ENCODE results near the gene AUTS2.

The AUTS2 gene

DNA sequence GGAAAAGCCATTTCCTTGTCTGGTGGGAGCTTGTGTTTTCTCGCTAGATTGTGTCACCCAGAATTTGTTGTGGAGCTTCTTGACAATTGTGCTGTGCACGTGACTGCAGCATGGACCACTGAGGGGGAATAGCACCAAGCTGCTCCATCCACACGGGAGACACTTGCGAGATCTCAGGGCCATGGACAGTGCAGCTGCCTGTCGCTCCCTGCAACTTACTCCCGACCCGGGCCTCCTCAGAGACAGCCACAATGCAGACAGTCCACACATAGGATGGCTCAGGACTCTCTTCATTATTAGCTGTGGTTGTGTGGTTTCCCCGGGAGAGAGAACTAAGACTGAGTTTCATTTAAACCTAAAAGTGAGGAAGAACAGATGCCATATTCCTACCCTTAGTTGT, 860.5 kb downstream of the AUTS2 start:
- no peak for DNase-seq (ENCODE audit: low read depth in 2 of 2)

DNA sequence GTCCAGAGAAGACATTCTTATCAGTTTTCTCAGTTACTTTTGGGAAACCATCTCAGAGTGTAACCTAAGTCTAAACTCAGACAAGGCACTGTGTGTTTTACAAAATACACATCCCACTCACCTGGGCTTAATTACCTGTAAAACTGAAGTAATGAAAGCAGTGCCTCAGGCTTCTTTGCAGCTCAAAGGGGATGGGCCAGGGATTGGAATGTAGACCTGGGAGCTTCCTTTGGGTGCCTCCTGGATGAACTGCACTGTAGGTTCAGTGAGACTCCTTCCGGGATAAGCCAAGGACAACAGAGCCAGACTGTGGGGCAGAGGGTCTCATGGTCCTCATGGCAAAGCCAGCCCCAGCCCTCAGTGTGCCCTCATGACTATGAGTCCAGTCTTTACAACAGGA, 861.3 kb downstream of the AUTS2 start:
- no peak for DNase-seq (ENCODE audit: low read depth in 2 of 2)

DNA sequence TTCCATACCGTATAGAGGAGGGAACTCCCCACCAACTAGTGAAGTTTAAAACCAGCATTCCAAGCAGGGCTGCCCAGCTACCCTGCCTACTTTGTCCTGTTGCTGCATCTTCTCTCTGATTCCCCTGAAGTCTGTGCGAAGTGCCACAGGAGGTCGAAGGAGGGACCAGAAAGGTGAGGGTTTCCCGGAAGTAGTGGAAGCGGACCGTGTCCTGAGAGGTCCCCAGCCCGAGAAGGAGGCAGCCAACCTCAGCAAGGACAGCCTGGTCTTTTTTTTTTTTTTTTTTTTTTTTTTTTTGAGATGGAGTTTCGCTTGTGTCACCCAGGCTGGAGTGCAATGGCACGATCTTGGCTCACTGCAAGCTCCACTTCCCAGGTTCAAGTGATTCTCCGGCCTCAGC, 861.8 kb downstream of the AUTS2 start:
- no peak for DNase-seq (ENCODE audit: low read depth in 2 of 2)

DNA sequence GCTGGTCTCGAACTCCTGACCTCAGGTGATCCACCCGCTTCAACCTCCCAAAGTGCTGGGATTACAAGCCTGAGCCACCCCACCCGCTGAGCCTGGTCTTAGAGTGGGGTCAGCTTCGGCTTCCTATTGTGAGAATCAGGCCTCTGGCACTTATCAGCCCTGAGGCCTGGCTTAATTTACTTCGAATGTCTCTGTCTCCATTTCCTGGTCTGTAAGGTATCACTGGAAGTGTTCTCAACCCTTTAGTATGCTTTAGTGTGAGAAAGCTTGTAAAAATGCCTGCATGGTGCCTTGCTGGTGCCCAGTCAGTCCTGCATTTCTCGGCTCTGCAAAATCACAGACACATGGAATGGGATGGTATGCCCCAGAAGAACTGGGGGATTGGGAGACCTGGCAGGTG, 862.3 kb downstream of the AUTS2 start:
- no peak for DNase-seq (ENCODE audit: low read depth in 2 of 2)

DNA sequence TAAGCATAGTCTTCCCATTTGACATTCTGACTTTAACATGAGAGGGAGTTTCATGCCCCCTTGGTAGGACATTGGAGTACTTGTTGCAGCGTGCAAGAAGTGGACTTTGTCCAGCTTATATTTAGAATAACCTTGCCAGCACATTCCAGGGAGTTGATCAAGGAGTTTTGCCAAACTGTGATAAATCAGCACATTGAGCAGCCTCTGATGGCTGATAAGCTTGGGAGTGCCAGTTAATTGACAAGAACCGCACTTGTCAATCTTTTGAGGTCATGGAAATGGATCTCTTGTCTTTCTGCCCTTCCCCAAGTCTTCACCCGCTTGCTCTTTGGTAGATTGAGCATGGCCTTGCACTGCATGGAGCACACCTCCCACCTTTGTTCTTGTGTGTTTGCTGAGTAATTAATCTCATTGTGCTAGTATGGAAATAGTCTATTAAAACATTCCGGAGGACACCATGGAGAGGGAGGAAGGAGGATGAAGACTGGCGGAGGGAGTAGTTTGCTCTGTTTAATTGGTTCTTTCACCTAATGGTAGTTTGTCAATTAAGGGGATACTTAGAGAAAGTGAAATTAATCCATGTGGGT, 865.2 kb downstream of the AUTS2 start:
- DNase-seq (ENCODE audit: low read depth in 2 of 2), result no peak

DNA sequence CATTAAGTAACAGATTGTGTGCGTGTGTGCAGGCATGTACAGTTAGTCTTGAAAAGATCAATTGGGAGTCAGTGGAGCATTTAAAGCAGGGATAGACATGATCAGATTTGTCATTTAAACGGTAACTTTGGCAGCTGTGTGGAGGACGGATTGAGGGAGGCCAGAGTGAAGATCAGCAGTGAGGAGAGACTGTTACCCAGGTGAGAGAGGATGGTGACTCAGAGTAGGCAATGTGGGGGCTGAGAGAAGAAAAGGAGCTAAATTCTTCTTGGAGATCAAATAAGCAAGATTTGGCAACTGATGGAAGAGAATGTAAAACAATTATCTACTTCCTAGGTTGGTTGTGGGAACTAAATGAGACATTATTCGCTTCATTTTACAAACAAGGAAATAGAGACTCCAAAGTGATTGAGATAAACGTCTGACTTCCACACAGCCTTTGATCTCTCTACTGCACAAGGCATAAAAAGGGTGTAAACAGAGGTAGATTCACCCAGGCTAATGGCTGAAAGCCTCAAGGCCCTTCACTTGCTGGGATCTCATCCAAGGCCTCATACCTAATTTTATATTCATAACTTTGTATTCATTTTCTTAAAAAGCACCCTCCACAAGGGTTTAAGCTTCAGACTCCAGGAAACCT, 868.6 kb downstream of the AUTS2 start:
- no peak for DNase-seq (ENCODE audit: low read depth in 2 of 2)

DNA sequence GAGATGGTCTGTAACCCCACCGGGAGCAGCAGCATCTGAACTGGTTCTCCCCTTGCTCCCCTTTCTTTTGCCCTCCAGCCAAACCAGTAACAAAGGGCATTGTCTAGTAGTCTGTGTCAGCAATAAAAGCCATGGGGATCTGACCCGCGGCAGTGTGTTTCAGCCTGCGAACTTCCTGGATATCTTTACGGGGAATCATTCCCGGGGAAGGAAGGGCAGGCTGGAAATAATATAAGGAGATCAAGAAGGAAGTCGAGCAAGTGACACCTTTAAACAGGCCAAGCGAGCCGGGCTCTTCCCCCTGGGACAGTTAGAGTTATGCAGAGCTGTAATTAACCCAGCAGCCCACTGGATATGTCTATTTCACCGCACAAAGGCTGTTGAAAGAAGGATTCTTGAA, 872.5 kb downstream of the AUTS2 start:
- no peak for DNase-seq (ENCODE audit: low read depth in 2 of 2)

DNA sequence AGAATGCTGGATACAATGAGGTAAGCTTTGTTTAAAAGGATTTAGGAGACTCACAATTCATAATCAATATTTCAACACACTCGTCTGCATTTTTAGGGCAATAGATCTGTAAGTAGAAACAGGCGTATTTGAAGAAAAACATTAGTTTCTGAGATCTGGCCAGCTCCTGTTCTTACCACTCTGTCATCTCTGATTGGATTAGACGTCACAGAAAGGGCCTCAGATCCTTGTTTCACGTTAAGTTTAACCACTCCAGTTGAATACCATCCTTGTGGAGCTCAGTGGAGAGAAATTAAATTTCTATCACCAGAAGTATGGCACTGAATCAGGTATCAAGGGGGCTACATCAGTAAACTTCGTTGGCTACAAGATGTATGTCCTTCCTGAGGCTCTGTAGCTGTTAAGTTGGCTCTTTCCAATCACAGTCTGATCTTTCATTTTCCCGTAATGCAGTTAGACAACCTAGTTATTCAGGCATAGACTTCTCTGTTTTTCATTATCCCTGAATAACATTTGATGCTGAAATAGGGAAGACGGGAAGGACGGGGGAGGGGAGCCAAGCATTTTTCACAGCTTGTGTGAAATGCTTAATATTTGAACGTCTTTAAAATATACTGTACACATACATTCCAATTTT, 874.4 kb downstream of the AUTS2 start:
- no peak for DNase-seq (ENCODE audit: low read depth in 2 of 2)

DNA sequence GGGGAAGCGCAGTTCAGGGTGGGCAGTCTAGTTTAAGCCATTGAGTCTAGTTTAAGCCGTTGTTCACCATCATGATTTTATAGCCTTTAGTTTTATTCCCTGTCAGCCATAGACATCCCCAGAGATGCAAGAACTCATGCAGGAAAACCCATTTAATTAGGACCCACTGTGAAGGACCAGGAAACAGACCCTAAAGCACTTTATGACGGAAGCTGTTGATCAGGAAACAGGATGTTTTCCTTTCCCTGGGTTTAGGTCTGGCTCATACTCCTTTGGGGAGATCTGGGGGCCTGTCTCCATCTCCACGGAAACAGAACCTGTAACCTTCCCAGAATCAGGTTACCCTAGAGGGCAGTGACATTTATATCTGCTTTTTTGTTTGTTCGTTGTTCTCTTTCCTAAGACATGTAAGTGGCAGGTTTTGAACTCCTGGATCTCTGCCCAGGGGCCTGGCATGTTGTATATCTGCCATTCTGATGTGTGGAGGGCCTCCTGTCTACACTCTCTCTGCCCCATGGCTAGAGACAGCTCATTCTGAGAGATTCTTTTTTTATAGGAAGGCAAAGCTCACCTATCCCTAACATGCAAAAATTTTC, 876.5 kb downstream of the AUTS2 start:
- no peak for DNase-seq (ENCODE audit: low read depth in 2 of 2)

DNA sequence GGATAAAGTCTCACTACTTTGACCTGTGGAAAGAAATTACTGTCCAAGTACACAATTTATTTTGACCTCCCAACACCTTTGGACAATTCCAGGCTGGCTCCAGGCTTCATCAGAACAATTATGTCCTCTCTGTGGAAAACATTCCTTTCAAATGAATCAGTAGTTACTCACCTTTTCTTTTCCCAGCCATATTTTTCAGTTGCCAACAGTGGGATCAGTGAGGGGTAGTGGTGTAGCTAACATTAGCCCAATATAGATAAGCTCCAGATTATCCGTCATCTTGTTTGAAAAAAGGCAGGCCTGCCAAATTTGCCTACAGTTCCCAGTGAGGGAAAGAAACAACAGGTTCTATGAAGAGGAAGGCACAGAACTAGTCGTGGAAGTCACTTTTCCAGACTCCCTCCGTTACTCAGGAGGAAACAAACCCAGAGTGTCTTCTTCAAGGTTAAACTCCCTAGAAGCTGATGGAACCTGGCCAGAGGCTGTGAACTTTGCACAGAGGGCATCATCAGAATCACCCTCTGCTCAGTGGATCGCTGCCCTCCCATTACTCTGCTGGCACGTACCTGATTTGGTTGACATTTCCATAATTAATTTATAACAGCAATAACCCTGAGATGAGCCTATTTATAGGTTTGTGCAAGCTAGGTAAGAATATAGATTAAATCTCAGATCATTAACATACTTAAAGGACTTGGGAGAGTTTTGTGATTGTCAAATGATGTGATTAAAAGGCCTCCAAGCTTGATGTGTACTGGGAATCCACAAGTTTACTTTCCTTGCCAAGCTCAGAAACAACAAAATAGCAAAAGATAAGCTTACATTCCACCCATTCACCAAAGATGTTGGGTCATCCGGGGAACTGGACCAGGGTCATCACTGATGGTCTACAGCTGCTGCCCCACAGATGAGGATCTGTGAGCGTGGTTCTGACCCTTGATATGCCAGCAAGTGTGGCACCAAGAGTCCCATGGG, 879.0 kb downstream of the AUTS2 start:
- no peak for DNase-seq (ENCODE audit: low read depth in 2 of 2)

DNA sequence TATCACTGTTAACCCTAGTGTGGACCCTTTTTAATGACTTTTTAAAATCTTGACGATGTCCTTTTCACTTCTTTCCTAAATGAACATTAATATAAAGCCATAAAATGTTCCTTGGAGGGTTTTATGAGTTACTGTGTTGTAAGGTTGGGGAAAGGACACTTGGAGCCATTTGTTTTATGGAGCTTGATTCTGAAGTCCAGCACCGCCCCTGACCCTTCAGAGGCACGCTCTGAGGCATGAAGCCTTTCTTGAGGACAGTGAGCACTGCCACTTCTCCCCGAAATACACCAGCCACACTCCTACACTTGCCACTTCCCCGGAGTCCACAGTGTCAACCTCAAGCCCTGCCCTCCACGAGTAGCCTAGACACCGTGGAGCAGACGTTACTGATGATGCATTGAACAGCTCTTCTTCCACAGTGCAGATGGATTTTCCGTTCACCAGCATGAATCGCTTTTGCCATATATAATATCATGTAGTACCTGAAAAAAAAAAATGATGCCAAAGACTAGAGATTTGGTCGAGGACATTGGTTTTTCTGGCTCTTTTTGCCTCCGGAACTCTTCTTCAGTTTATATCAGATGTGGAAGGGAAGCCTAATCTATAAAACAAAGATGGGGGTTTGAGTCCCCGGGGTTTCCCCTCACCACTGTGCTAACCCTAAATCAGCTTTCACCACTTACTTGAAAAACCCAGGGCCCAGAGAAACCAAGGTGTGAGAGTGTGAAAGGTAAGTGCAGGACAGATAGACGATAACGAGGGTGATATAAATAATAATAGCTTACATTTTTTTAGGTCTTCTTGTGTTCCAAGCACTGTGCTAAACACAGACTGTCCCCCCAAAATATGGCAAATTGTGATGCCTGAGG, 881.1 kb downstream of the AUTS2 start:
- DNase-seq (ENCODE audit: low read depth in 2 of 2), result no peak

DNA sequence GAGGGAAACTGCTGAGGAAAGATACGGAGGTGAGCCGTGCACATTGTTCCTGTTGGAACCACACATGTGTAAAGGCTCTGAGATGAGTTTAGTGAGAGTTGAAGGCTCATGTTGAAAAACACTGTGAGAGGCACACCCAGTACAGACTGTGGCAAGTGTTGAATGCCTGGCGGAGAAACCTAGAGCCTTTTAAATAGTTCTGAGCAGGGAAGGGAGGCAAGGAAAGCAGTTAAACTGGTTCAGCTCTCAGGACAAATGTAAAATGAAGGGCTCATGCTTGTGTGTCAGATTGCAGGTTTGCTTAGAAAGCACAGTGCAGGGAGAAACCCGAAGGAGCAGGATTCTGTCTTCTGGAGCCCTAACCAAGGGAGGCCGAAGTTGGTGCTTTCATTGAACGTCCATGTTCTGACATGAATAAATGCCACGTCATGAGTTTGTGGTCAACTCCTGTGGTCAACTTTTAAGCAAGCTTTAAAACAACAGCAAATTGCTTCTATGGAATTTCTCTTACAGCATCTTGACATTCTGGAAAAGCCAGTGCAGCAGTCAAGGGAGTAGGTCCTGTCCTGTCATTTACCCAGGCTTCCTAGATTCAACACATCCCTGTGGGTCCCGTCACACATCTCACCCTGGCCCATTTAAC, 882.8 kb downstream of the AUTS2 start:
- no peak for DNase-seq (ENCODE audit: low read depth in 2 of 2)

DNA sequence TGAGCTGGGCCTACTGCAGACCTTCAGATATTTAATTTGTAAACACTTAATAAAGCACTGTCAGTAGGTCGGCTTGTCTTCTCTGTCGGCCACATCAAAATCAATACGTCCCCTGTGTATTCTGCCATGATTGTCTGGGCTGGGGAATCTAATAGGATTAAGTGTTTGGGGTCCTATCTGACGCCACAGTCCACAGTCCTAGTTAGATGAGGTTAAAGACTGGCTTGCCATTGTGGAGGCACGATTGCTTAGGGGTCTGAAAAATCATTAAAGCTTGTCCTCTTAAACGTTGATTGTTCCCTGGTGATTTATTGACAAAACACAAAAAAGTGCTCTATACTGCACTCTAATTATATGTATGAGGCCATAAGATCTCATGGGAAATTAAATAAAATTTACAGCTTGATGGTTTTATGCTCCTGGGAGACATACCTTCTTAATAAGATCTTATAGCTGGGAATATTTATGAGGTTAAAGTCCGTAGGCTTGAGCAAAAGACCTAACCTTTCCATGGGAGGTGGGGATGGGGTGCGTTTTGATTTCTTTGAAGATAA, 883.4 kb downstream of the AUTS2 start:
- no peak for DNase-seq (ENCODE audit: low read depth in 2 of 2)

DNA sequence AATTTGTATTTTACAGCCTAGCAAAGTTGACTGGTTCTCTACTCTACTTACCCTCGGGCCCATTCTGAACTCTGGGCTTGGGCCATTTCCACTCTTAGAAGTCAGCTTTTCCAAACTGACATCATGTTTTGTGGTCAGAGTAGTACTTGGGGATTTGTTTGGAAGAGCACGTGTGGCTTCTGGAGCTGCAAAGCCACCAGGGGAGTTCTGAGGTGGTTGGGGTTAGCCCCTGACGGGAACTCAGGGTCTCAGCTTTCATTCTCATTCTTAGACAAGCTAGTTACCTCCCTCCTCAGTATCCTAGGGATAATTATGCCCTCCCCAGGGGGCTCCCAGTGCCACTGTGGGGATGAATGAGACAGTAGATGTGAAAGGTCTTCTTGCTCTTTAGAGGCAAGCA, 886.0 kb downstream of the AUTS2 start:
- DNase-seq (ENCODE audit: low read depth in 2 of 2), result no peak

DNA sequence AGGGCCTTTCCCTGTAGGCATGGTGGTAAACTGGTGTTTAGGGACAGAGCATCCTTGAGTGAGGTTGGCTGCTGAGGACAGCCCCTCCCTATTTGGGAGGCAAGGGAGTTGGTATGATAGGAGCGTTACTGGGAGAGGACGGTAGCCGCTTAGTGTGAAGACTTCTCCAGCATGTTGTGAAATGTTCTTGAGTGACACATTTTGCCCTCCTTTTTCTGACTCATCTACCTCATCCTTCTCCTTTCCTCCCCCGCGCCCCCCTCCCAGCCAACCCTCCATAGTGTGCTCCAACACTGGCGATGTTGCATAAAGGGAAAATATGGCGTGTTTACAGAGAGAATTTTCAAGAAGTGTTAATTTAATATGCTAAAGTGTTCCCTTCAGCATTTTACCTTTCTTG, 888.7 kb downstream of the AUTS2 start:
- no peak for DNase-seq (ENCODE audit: low read depth in 2 of 2)

DNA sequence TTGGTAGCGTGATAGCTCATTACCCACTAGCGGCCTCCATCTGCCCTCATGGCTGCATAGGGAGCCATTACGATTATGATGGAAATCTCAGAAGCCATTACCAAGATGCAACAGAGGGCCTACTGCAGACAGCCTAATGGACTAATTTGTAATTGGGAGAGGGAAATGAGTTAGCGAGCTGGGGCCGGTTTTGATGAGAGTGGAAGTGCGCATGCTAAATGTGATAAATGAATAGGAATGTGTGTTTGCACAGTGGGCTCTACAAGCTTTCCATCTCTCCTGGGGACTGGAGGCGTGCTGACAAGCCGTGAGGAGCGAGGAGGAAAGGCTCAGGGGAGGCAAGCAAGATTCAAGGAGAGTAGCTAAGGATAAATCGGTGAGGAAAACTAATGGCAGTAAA, 889.2 kb downstream of the AUTS2 start:
- DNase-seq (ENCODE audit: low read depth in 2 of 2), result no peak

DNA sequence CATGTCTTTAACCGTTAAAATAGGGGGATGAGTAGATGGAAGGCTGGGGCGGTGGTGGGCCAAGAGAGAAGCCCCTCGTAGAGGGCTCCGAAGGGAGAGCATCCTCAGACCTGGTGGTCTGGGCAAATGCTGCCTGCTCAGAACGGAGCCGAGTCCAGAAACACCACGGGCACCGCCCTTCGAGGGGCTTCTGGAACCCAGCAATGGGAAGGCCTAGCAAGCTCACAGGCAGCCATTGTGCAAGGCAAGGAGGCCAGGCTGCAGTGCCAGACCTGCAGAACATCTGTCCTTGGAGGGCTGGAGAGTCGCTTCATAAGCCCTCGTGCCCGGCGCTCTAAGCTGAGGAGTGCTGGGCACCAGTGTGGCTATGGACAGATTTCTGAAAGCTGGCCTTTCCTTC, 889.6 kb downstream of the AUTS2 start:
- no peak for DNase-seq (ENCODE audit: low read depth in 2 of 2)

DNA sequence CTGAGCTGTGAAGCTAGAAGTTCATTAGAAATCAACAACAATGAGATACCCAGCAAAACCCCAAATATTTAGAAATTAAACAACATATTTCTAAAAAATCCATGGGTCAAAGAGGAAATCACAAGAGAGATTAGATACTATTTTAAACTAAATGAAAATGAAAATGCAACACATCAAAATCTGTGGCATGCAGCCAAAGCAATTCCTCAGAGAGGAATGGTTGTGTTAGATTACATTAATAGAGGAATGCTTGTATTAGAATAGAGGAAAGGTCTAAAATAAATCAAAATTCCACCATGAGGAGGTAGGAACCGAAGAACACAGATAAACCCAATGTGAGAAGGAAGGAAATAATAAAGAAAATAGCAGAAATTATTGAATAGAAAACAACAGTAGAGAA, 891.5 kb downstream of the AUTS2 start:
- DNase-seq (ENCODE audit: low read depth in 2 of 2), result no peak

DNA sequence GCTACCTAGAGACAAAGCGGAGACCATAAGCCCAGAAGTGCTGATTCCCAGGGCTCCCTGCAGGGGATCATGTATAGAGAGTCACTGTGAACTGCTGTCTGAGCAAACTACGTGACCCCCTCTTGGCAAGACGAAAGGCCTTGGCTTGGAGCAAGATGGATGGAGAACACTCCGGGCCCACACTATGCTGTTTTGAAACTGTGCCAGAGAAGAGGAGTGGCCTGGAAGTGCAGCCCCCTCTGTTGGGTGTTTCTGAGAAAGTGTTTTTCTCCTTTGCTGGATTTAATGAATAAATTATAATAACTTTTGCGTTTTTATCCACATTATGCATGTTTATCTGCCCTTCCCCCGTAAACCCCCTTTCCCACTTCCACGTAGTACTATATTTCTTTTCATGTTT, 894.4 kb downstream of the AUTS2 start:
- no peak for DNase-seq (ENCODE audit: low read depth in 2 of 2)

All from stimulated activated CD8-positive, alpha-beta memory T cell treated with anti-CD3 and anti-CD28 coated beads, Interleukin-15, amount 100 ng/mL, for 4 hours (primary cell).